ENCODE results near the gene C17orf113.

The C17orf113 gene

GRCh38 chr17:42050393-42051012, at the start of gene C17orf113:
Gene C17orf113 (minus strand): TSS chr17:42050601. CDS start chr17:42043376, 7,225 bp downstream.
- no peak for DNase-seq

GRCh38 chr17:42098730-42099399, 48.5 kb upstream of the C17orf113 start:
- DNase-seq: no peak

- no peak for DNase-seq
These were observed 47.6 kb upstream of the C17orf113 start, which contains the start of gene ZNF385C for GRCh38 chr17:42097691-42098631. Gene ZNF385C (minus strand): TSS chr17:42098473. CDS start chr17:42063056, 35,417 bp downstream.

GRCh38 chr17:42096360-42097111, 46.1 kb upstream of the C17orf113 start:
- no peak for DNase-seq

- DNase-seq: no peak
These were observed 44.1 kb upstream of the C17orf113 start for GRCh38 chr17:42094375-42095069.

- DNase-seq: no peak
These were observed 42.5 kb upstream of the C17orf113 start for GRCh38 chr17:42092939-42093338.

GRCh38 chr17:42090964-42091790, 40.8 kb upstream of the C17orf113 start:
- DNase-seq: no peak

- DNase-seq: no peak
These were observed 38.3 kb upstream of the C17orf113 start for GRCh38 chr17:42088736-42089135.

- no peak for DNase-seq
These were observed 37.6 kb upstream of the C17orf113 start for GRCh38 chr17:42087736-42088705.

- DNase-seq: no peak
These were observed 36.8 kb upstream of the C17orf113 start for GRCh38 chr17:42087042-42087701.

GRCh38 chr17:42081516-42082129, 31.2 kb upstream of the C17orf113 start:
- no peak for DNase-seq

- no peak for DNase-seq
These were observed 29.1 kb upstream of the C17orf113 start for GRCh38 chr17:42079541-42079940.

GRCh38 chr17:42078396-42079043, 28.1 kb upstream of the C17orf113 start:
- DNase-seq: no peak

GRCh38 chr17:42077755-42078154, 27.4 kb upstream of the C17orf113 start:
- DNase-seq: no peak

GRCh38 chr17:42076797-42077559, 26.6 kb upstream of the C17orf113 start:
- no peak for DNase-seq

GRCh38 chr17:42075789-42076188, 25.4 kb upstream of the C17orf113 start:
- DNase-seq: no peak

Data from GF-D8 (cell line).